Activated T-cell treated with anti-CD3 and anti-CD28 coated beads, Interleukin-2, amount 50 U/mL, for 48 hours (primary cell): Measurements from ENCODE around the gene PPP1R3D.

Experiments
- DNase-seq, 2 experiments: peaks; one replicate each; pipeline ENCODE4 v3.0.0-alpha.2; 2020

PPP1R3D gene

DNA sequence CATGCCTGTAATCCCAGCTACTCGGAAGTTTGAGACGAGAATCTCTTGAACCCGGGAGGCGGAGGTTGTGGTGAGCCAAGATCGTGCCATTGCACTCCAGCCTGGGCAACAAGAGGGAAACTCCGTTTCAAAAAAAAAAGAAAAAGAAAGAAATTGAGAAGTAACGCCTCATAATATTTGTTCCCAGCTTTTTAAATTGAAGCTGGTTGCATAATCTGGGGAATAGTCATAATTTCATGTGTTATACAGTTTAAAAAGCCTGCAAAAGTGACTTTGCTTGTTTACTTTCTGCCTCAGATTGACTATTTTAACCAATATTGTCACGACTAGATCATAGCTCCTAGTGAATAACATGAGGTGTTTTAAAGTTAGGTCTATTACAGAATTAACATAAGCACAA is 7.3 kb upstream of the PPP1R3D start:
- DNase-seq: no peak

DNA sequence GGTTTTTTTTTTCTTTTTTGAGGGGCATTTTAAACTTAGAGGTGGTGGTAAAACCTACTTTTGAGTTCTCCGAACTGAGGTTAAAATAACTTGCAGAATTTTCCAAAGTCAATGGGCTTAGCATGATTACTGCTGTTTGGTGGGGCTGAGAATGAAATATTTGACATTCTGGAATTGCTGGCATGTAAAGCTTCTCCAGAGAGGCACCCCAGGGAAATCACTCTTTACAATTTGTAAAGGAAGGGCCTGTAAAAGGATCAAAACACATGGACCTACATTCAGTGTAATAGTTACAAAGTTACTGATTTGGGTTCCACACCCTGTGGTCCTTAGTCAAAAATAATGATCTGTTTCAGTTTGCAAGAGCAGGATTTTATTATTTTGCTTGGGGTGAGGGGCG is 5.6 kb upstream of the PPP1R3D start:
- DNase-seq: no peak

DNA sequence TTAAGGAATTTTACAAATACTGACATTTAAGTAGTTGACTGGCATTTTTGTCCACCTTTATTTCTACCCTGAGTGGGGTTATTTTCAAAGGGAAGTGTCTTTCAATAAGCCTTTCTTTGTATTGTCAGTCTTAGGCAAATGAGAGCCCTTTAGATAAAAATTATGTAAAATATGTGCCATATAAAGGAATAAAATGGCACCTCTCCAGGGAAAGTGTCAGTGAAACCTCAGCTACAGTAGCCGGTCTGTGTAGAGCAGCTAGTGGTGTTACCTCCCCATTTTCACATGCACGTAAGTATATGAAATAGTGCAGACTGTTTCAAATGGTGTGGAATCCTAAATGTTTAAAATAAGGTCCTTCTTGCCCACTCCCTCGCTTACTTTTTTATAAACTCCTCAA is 5.1 kb upstream of the PPP1R3D start:
- DNase-seq: no peak

DNA sequence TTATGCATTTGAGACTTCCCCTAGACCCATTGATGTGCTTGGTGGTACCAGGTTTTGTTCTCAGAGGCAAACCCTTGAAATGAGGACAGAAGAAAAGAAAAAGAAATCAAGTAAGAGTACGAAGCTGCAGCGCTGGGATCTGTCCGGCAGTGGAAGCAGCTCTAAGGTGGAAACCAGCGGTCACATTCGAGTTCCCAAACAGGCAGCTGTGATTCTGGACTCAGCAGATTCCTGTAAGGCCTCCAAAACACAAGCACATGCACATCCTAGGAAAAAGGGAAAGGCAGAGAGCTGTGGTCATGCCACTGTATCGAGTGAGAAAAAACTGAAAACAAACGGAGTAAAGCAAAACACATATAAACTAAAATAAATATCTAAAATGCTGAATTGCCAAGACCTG is 4.6 kb upstream of the PPP1R3D start:
- DNase-seq: no peak

DNA sequence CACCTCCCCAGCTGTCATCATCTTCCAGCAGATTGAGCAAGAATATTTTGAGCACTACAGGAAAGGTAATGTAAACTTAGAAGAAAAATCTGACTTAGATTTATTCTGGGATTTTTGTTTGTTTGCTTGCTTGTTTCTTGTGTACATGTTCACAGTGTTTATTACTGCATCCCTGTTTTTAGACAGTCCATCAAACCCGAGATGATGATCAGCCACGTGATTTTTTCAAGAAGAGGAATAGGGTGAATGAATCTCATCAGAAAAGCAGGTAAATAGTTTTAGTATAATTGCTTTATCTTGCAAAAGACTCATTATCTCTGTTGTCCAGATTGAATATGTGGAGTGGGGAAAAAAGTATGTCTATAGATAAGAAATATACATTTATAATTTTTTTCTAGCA is 2.1 kb upstream of the PPP1R3D start:
- DNase-seq: no peak

GRCh38 chr20:59940956-59941294 is 820 bp upstream of the PPP1R3D start:
- no peak for DNase-seq

DNA sequence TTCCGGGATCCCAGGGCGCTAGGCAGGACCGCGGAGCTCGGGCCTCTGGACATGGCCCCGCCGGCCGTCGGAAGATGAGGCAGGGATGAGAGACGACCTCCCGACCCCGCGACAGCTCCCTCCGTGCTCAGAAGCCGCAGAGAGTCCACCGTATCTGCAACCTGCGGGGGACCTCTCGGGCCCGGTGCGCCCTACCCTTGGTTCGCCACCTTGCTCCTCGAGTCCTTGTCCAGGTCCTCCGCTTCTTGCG is 301 bp downstream of the PPP1R3D start:
- DNase-seq: no peak

GRCh38 chr20:59939052-59939878 is 840 bp downstream of the PPP1R3D start:
- DNase-seq: peak in 1 of 2 experiments; percentile 29

GRCh38 chr20:59938696-59939051 is 1.4 kb downstream of the PPP1R3D start:
- DNase-seq: no peak

DNA sequence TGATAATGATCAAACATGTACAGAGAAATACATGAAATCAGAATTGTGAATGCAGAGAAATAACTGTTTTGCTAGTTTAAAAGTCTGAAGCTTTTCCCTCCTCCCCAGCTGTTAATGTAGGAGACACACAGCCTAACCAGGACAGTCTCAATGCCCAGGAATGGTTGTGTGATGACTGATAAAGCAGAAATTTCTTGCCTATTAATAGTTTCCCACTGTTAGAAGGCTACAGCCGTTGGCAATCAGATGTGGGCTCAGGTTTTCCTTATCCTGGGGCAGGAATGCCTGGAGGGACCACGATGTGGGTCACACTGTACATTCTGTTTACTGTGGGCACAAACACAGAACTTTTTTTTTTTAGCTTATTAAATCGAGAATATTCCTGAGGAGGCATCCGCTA is 1.9 kb downstream of the PPP1R3D start:
- no peak for DNase-seq

DNA sequence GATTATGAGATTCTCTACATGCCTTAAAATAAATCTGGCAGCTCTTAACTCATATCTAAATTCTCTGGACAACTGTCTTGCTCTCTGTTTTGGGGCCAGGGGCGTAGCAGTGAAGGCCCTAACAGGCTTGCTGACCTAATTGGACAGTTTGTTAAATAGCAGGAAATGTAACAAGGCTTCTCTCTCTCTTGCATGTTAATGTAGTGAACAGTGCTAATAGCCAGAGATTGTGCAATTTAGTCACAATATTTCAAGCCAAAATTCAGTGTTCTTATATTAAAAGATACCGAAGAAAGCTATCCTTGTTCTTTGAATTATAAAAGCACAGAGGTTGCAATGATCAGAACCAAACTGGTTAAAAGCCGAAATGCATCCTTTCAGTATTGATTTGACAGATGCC is 3.0 kb downstream of the PPP1R3D start:
- no peak for DNase-seq

DNA sequence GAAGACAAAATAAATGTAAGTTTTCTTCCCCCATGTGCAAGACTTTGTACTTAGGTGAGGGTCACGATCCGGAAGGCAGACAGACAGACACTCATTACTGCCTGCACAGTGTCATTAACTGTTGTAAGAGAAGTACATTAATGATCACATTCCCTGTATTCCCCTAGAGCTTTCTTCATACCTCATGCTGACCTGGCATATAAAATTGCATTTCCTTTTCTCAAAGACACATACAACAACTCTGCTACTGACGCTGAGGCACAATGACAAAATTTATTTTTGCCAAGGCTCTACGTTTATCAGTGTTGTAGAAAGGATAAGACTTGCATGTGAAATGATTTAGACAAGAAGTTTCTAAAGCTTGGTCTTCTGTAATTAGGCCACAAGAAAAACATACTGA is 3.7 kb downstream of the PPP1R3D start:
- no peak for DNase-seq

- no peak for DNase-seq
Observed at GRCh38 chr20:59935457-59936185, 4.5 kb downstream of the PPP1R3D start.

- DNase-seq: peak; percentile 84 to 89
Observed at GRCh38 chr20:59933849-59934585, 6.1 kb downstream of the PPP1R3D start.

GRCh38 chr20:59933296-59933848 is 6.7 kb downstream of the PPP1R3D start, which contains the start of gene SYCP2:
Gene SYCP2 (minus strand): TSS chr20:59933637. CDS start chr20:59922413, 11,224 bp downstream.
- peak; percentile 55 to 69 for DNase-seq

GRCh38 chr20:59932616-59933295 is 7.3 kb downstream of the PPP1R3D start:
- no peak for DNase-seq

- no peak for DNase-seq
Observed at GRCh38 chr20:59931511-59932312, 8.4 kb downstream of the PPP1R3D start.

- no peak for DNase-seq
Observed at GRCh38 chr20:59925899-59926298, 14.2 kb downstream of the PPP1R3D start.

GRCh38 chr20:59925359-59925758 is 14.7 kb downstream of the PPP1R3D start:
- no peak for DNase-seq

- DNase-seq: no peak
Observed at GRCh38 chr20:59923514-59923913, 16.6 kb downstream of the PPP1R3D start.

DNA sequence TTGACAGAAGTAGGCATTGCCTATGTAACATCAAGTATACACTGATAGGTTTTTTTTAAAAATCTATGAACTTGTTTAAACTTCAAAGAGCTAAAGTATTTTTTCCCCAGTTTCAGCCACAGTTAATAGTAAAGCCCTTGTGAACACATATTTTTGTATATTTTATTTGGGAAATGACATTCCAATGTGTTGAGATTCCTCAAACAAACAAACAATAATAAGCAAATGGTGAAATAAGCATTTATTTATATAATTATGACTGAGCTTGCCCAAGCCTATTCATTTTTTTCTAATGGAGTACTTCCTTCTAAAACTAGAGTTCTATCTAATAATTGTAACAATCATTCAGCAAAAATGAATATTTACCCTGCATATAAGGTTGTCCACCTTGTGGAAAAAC is 19.2 kb downstream of the PPP1R3D start:
- DNase-seq: no peak

DNA sequence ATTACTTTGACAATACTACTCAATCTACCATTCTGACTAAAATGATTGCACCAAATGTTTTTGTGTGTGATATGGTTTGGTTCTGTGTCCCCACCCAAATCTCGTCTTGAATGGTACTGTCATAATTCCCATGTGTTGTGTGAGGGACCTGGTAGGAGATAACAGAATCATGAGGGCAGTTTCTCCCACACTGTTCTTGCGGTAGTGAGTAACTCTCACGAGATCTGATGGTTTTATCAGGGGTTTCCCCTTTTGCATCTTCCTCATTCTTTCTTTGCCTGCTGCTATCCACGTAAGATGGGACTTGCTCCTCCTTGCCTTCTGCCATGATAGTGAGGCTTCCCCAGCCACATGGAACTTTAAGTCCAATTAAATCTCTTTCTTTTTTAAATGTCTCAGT is 27.5 kb downstream of the PPP1R3D start:
- no peak for DNase-seq
